HL-60/S4 treated with phorbol 12-myristate 13-acetate at 8.2 ng/mL for 4 days and 3 days (cell line): ENCODE measurements around the gene ACSF3.

Experiments
- in situ Hi-C: fragments of 300-500 bp; cut with MboI; formaldehyde crosslinking; loops from 2 replicates; pipeline ENCODE4 v1.15.0; 2022; ENCODE audit warnings: low sequenced_read_pairs

Gene ACSF3

GRCh38 chr16:89198417-89199240 lies 105.0 kb downstream of the ACSF3 start:
- in situ Hi-C loops, result no loop called here

- in situ Hi-C loops, result no loop called here
Observed at GRCh38 chr16:89199241-89200123, 105.8 kb downstream of the ACSF3 start.

- in situ Hi-C loops, result no loop called here
Observed at GRCh38 chr16:89200124-89200849, 106.6 kb downstream of the ACSF3 start, which contains the start of gene SLC22A31. TSS of gene SLC22A31 (minus strand) at chr16:89200537. CDS start at chr16:89200501, 36 bp downstream.

GRCh38 chr16:89200850-89201411 lies 107.3 kb downstream of the ACSF3 start:
- in situ Hi-C loops, result no loop called here

- in situ Hi-C loops, result no loop called here
Observed at GRCh38 chr16:89201439-89202377, 108.1 kb downstream of the ACSF3 start.

- in situ Hi-C loops, result no loop called here
Observed at GRCh38 chr16:89202422-89203215, 109.0 kb downstream of the ACSF3 start.
